HEK293 (cell line): ENCODE data around the gene HTT-AS.

ENCODE experiments used
- CTCF ChIA-PET: fragments of 350-600 bp; formaldehyde crosslinking; extraction: SDS; loops from one replicate; lab custom pipeline; 2021; ENCODE audit warnings: antibody characterized with exemption; lab: Yijun Ruan, JAX
- POLR2A ChIA-PET: fragments of 300-600 bp; formaldehyde crosslinking; extraction: SDS; loops from one replicate; lab custom pipeline; 2020; ENCODE audit warnings: antibody characterized with exemption, inconsistent platforms; lab: Yijun Ruan, JAX
- H3K27ac ChIP-seq: fragments of 200-500 bp; sonication (Bioruptor generic); 2 replicates; pipeline ENCODE4 v1.5.1; 2014; ENCODE audit warnings: low read depth, low read length, control low read depth, inconsistent platforms; ENCODE audit errors: extremely low read depth
- H3K36me3 ChIP-seq, 2 experiments: fragments of 200-500 bp in 1 of 2; sonication (Bioruptor generic) in 1 of 2; 1 replicate in 1 of 2; 2 replicates in 1 of 2; pipeline ENCODE4 v1.5.1; 2014 to 2017; ENCODE audit warnings: inconsistent platforms in 2 of 2, low read length in 2 of 2; ENCODE audit not compliant: control insufficient read depth in 2 of 2, insufficient read depth in 1 of 2
- H3K4me1 ChIP-seq: fragments of 200-500 bp; sonication (Bioruptor generic); 2 replicates; pipeline ENCODE4 v1.5.1; 2014; ENCODE audit warnings: mild to moderate bottlenecking, low read length, inconsistent platforms; ENCODE audit not compliant: control insufficient read depth, insufficient read depth
- H3K4me3 ChIP-seq: 2 replicates; pipeline ENCODE4 v1.5.1; 2011; ENCODE audit warnings: low read depth, mild to moderate bottlenecking, control low read depth, low read length, moderate library complexity
- H3K9me3 ChIP-seq: fragments of 200-500 bp; sonication (Bioruptor generic); 2 replicates; pipeline ENCODE4 v1.5.1; 2014; ENCODE audit warnings: low read depth, low read length, inconsistent platforms; ENCODE audit not compliant: control insufficient read depth, insufficient read depth
- GLIS2 ChIP-seq: fragments of 450-650 bp; formaldehyde crosslinking; IDR thresholded peaks from 2 replicates; pipeline ENCODE4 v1.5.1; 2016; ENCODE audit warnings: missing biosample characterization, missing genetic modification characterization
- HOXC10 ChIP-seq: sonication (generic); formaldehyde crosslinking; IDR thresholded peaks from 2 replicates; pipeline ENCODE4 v1.8.1; 2023; ENCODE audit warnings: mild to moderate bottlenecking, missing genetic modification reagents
- KLF1 ChIP-seq: fragments of 450-650 bp; formaldehyde crosslinking; IDR thresholded peaks from 2 replicates; pipeline ENCODE4 v1.5.1; 2016; ENCODE audit warnings: missing biosample characterization, missing genetic modification characterization
- KLF8 ChIP-seq: fragments of 450-650 bp; formaldehyde crosslinking; IDR thresholded peaks from 2 replicates; pipeline ENCODE4 v1.5.1; 2016; ENCODE audit warnings: missing biosample characterization, missing genetic modification characterization
- ZBTB8A ChIP-seq: fragments of 450-650 bp; formaldehyde crosslinking; IDR thresholded peaks from 2 replicates; pipeline ENCODE4 v1.5.1; 2016; ENCODE audit warnings: missing biosample characterization, missing genetic modification characterization
- ZNF112 ChIP-seq: fragments of 450-650 bp; formaldehyde crosslinking; IDR thresholded peaks from 2 replicates; pipeline ENCODE4 v1.5.0; 2017; ENCODE audit warnings: missing biosample characterization, missing genetic modification characterization
- ZNF223 ChIP-seq: fragments of 450-650 bp; formaldehyde crosslinking; IDR thresholded peaks from 2 replicates; pipeline ENCODE4 v1.5.1; 2016; ENCODE audit warnings: missing biosample characterization, missing genetic modification characterization
- ZNF302 ChIP-seq: fragments of 450-650 bp; formaldehyde crosslinking; IDR thresholded peaks from 2 replicates; pipeline ENCODE4 v1.5.1; 2016; ENCODE audit warnings: missing biosample characterization, missing genetic modification characterization, low read depth
- ZNF404 ChIP-seq: fragments of 450-650 bp; formaldehyde crosslinking; IDR thresholded peaks from 2 replicates; pipeline ENCODE4 v1.5.1; 2017; ENCODE audit warnings: missing biosample characterization, missing genetic modification characterization
- ZNF544 ChIP-seq: fragments of 450-650 bp; formaldehyde crosslinking; IDR thresholded peaks from 2 replicates; pipeline ENCODE4 v1.5.0; 2017; ENCODE audit warnings: missing biosample characterization, missing genetic modification characterization
- ZNF623 ChIP-seq: fragments of 450-650 bp; formaldehyde crosslinking; IDR thresholded peaks from 2 replicates; pipeline ENCODE4 v1.5.1; 2016; ENCODE audit warnings: missing biosample characterization, missing genetic modification characterization
- ZNF777 ChIP-seq: fragments of 450-650 bp; formaldehyde crosslinking; IDR thresholded peaks from 2 replicates; pipeline ENCODE4 v1.5.1; 2017; ENCODE audit warnings: missing biosample characterization, missing genetic modification characterization, borderline replicate concordance
- ZSCAN4 ChIP-seq: fragments of 450-650 bp; formaldehyde crosslinking; IDR thresholded peaks from 2 replicates; pipeline ENCODE4 v1.5.1; 2017; ENCODE audit warnings: missing biosample characterization, missing genetic modification characterization
- TF ChIP-seq, protein P1 (sequence below): fragments of 450-650 bp; formaldehyde crosslinking; IDR thresholded peaks from 2 replicates; pipeline ENCODE4 v1.5.1; 2016; ENCODE audit warnings: missing biosample characterization, missing genetic modification characterization, borderline replicate concordance
- TF ChIP-seq, protein P2 (sequence below): fragments of 450-650 bp; formaldehyde crosslinking; IDR thresholded peaks from 2 replicates; pipeline ENCODE4 v1.5.1; 2016; ENCODE audit warnings: missing biosample characterization, missing genetic modification characterization
- TF ChIP-seq, protein P3 (sequence below): fragments of 450-650 bp; formaldehyde crosslinking; IDR thresholded peaks from 2 replicates; pipeline ENCODE4 v1.5.1; 2016; ENCODE audit warnings: missing biosample characterization, missing genetic modification characterization

HTT-AS gene

GRCh38 chr4:3022112-3022511 lies 52.2 kb downstream of the HTT-AS start:
- no peaks in the 10 kb centered on the region for H3K9me3 ChIP-seq
- ChIA-PET POLR2A (no interaction called here), CTCF (interaction anchor here (0.6 kb wide), 2 partner anchors 45 to 85 kb away, joined by 3 to 4 read pairs; no protein-coding TSS in a partner anchor)
- TF ChIP-seq ZNF302 (no peak), ZNF223 (tag by site-specific recombination) (no peak), ZNF777 (no peak), KLF1 (no peak), ZNF623 (no peak), ZNF112 (tag by site-specific recombination) (no peak), HOXC10 (CRISPR knock-in tag) (no peak)
- TF ChIP-seq, protein P1, sequence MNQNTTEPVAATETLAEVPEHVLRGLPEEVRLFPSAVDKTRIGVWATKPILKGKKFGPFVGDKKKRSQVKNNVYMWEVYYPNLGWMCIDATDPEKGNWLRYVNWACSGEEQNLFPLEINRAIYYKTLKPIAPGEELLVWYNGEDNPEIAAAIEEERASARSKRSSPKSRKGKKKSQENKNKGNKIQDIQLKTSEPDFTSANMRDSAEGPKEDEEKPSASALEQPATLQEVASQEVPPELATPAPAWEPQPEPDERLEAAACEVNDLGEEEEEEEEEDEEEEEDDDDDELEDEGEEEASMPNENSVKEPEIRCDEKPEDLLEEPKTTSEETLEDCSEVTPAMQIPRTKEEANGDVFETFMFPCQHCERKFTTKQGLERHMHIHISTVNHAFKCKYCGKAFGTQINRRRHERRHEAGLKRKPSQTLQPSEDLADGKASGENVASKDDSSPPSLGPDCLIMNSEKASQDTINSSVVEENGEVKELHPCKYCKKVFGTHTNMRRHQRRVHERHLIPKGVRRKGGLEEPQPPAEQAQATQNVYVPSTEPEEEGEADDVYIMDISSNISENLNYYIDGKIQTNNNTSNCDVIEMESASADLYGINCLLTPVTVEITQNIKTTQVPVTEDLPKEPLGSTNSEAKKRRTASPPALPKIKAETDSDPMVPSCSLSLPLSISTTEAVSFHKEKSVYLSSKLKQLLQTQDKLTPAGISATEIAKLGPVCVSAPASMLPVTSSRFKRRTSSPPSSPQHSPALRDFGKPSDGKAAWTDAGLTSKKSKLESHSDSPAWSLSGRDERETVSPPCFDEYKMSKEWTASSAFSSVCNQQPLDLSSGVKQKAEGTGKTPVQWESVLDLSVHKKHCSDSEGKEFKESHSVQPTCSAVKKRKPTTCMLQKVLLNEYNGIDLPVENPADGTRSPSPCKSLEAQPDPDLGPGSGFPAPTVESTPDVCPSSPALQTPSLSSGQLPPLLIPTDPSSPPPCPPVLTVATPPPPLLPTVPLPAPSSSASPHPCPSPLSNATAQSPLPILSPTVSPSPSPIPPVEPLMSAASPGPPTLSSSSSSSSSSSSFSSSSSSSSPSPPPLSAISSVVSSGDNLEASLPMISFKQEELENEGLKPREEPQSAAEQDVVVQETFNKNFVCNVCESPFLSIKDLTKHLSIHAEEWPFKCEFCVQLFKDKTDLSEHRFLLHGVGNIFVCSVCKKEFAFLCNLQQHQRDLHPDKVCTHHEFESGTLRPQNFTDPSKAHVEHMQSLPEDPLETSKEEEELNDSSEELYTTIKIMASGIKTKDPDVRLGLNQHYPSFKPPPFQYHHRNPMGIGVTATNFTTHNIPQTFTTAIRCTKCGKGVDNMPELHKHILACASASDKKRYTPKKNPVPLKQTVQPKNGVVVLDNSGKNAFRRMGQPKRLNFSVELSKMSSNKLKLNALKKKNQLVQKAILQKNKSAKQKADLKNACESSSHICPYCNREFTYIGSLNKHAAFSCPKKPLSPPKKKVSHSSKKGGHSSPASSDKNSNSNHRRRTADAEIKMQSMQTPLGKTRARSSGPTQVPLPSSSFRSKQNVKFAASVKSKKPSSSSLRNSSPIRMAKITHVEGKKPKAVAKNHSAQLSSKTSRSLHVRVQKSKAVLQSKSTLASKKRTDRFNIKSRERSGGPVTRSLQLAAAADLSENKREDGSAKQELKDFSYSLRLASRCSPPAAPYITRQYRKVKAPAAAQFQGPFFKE (tag by site-specific recombination): no peak
- H3K4me3 ChIP-seq: no peak overlapping the region
- H3K27ac ChIP-seq: no peak overlapping the region
- no peaks in the 10 kb centered on the region for H3K4me1 ChIP-seq
- H3K36me3 ChIP-seq: no peaks in the 10 kb centered on the region

DNA sequence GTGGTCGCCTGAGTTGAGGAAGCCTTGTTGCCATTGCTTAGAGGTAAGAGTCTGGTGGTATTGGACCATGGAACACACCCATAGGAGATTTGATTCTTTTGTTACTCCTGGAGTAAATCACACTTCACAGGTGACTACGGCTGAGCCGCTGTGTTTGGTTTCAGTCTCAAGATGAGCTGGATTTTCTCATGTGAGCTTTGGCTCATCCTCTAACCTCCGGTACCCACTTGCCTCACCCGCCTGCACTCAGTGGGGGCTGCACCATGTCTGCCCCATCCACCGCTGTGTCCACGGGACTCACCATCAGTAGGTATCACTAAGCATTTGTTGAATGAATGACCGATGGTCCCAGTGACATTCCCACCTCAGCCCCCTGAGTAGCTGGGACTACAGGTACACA lies 52.7 kb downstream of the HTT-AS start:
- no peak for TF ChIP-seq ZNF544 (tag by site-specific recombination)
- TF ChIP-seq GLIS2 (tag by site-specific recombination): no peak
- TF ChIP-seq, protein P2, sequence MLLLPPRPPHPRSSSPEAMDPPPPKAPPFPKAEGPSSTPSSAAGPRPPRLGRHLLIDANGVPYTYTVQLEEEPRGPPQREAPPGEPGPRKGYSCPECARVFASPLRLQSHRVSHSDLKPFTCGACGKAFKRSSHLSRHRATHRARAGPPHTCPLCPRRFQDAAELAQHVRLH (tag by site-specific recombination): no peak
- TF ChIP-seq ZNF404 (tag by site-specific recombination): no peak
- TF ChIP-seq, protein P3, sequence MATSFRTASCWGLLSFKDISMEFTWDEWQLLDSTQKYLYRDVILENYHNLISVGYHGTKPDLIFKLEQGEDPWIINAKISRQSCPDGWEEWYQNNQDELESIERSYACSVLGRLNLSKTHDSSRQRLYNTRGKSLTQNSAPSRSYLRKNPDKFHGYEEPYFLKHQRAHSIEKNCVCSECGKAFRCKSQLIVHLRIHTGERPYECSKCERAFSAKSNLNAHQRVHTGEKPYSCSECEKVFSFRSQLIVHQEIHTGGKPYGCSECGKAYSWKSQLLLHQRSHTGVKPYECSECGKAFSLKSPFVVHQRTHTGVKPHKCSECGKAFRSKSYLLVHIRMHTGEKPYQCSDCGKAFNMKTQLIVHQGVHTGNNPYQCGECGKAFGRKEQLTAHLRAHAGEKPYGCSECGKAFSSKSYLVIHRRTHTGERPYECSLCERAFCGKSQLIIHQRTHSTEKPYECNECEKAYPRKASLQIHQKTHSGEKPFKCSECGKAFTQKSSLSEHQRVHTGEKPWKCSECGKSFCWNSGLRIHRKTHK (tag by site-specific recombination): no peak
- no peak for TF ChIP-seq ZSCAN4 (tag by site-specific recombination)
- no peak for TF ChIP-seq ZBTB8A (tag by site-specific recombination)
- no peak for TF ChIP-seq KLF8 (tag by site-specific recombination)
- TF ChIP-seq, all 188 proteins: peak for 0
- CTCF ChIA-PET: interaction anchor here (0.6 kb wide), 2 partner anchors 45 to 85 kb away, joined by 3 to 4 read pairs; no protein-coding TSS in a partner anchor
- Histone ChIP-seq H3K27ac (no peak overlapping the region), H3K4me1 (no peaks in the 10 kb centered on the region), H3K4me3 (no peak overlapping the region), H3K36me3 (no peaks in the 10 kb centered on the region), H3K9me3 (no peaks in the 10 kb centered on the region)
- POLR2A ChIA-PET: interaction anchor here (0.5 kb wide), 1 partner anchor 247 kb away, joined by 4 read pairs; no protein-coding TSS in a partner anchor
